Prostate gland (tissue), 2 donors: Measurements from ENCODE around the gene CLPTM1L. TPM values are rescaled to one million over a fixed set of nuclear protein-coding genes. Genes with fewer than 3 reads are reported as not detected.

Experiments used
- DNase-seq: peaks from one replicate; pipeline ENCODE4 v3.0.0-alpha.2; 2019; ENCODE audit warnings: low spot score
- H3K27ac ChIP-seq, 2 donors: fragments of 200-600 bp; sonication (generic); 2 replicates each; pipeline ENCODE4 v1.5.1; 2017 to 2019
- H3K27me3 ChIP-seq: fragments of 200-600 bp; sonication (generic); replicated peaks from 2 replicates; pipeline ENCODE4 v1.5.1; 2019; ENCODE audit not compliant: insufficient read depth
- H3K36me3 ChIP-seq, 2 donors: fragments of 200-600 bp; sonication (generic); 1 replicate in 1 of 2; 2 replicates in 1 of 2; pipeline versions ENCODE4 v1.5.1 to v1.8.1; 2017 to 2019
- H3K4me1 ChIP-seq: fragments of 200-600 bp; sonication (generic); replicated peaks from 2 replicates; pipeline ENCODE4 v1.5.1; 2019
- H3K4me3 ChIP-seq, 2 donors: fragments of 200-600 bp; sonication (generic); 2 replicates each; pipeline ENCODE4 v1.5.1; 2017 to 2019
- H3K9me3 ChIP-seq: fragments of 200-600 bp; sonication (generic); 2 replicates; pipeline ENCODE4 v1.5.1; 2017
- POLR2A ChIP-seq: fragments of 450-650 bp; IDR thresholded peaks from one replicate; pipeline ENCODE4 v1.6.1; 2016; ENCODE audit warnings: antibody characterized with exemption, mild to moderate bottlenecking
- POLR2AphosphoS5 ChIP-seq: sonication (generic); formaldehyde crosslinking; IDR thresholded peaks from one replicate; pipeline ENCODE4 v1.6.1; 2017; ENCODE audit warnings: antibody characterized with exemption
- WGBS: methylation state at CpG from one replicate; pipeline ENCODE4 v1.1.5; 2018; 5-methylcytosine and 5-hydroxymethylcytosine counted together
- intact Hi-C: fragments of 100-400 bp; cut with DNase I; formaldehyde crosslinking; loops from one replicate; pipeline ENCODE4 v1.14.2; 2022
- total RNA-seq, 2 donors: library from RNA; depleted of rRNA; stranded (reverse); fragments of >200 nt; gene quantifications; one replicate each; pipeline ENCODE4 v1.1.0, GENCODE V29; 2016
- TF ChIP-seq, protein P1 (sequence below), 4 experiments: fragments of 200-600 bp in 2 of 4; fragments of 450-650 bp in 2 of 4; sonication (generic) in 2 of 4; IDR thresholded peaks; 1 replicate in 3 of 4; 2 replicates in 1 of 4; pipeline ENCODE4 v1.5.1; 2016 to 2019; ENCODE audit warnings: antibody characterized with exemption in 4 of 4, mild to moderate bottlenecking in 2 of 4, moderate library complexity in 2 of 4

The CLPTM1L gene
- total RNA-seq, 2 donors from 2014 or later, result 105 to 135 TPM

DNA sequence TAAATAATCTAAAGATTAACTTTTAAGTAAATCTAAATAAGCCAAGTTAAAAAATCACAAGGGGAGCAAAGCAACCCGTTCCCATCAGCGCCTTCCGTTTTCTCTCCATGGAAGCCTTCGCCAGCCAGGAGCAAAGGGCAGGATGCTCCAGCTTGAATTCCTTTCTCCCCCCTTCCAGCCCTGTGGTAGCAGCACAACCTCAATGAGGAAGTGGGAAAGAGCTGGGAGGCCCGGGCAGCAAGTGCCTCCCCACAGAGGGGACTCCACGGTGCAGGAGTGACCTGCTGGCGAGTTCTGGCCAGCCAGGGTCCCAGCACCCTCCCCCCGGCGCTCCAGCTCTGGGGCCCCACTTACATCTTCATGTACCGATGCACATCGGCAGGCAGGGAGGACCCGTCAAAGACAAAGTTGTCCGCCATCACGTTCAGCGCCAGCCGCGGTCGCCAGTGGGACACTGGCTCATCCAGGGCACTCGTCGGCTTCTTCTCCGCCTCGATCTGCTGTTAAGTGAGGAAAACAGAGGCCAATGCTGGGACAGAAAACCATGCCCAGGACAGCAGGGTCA lies 6.3 kb downstream of the CLPTM1L start:
- no peaks in the 10 kb centered on the region for H3K27me3 ChIP-seq
- H3K4me1 ChIP-seq, result no peaks in the 10 kb centered on the region
- no peak overlapping the region for H3K27ac ChIP-seq
- DNase-seq, result no peak
- TF ChIP-seq POLR2AphosphoS5 (no peak), POLR2A (no peak)
- TF ChIP-seq, protein P1, sequence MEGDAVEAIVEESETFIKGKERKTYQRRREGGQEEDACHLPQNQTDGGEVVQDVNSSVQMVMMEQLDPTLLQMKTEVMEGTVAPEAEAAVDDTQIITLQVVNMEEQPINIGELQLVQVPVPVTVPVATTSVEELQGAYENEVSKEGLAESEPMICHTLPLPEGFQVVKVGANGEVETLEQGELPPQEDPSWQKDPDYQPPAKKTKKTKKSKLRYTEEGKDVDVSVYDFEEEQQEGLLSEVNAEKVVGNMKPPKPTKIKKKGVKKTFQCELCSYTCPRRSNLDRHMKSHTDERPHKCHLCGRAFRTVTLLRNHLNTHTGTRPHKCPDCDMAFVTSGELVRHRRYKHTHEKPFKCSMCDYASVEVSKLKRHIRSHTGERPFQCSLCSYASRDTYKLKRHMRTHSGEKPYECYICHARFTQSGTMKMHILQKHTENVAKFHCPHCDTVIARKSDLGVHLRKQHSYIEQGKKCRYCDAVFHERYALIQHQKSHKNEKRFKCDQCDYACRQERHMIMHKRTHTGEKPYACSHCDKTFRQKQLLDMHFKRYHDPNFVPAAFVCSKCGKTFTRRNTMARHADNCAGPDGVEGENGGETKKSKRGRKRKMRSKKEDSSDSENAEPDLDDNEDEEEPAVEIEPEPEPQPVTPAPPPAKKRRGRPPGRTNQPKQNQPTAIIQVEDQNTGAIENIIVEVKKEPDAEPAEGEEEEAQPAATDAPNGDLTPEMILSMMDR (IDR thresholded peaks at IDR 0.05), result no peak
- peaks cover 6 to 9% of the 10 kb centered on the region in 2 donors for H3K36me3 ChIP-seq
- 85% methylated on average over 16 of the region's 22 CpGs for WGBS
- no peak overlapping the region for H3K4me3 ChIP-seq
- intact Hi-C loops, result no loop called here
- H3K9me3 ChIP-seq, result no peaks in the 10 kb centered on the region

DNA sequence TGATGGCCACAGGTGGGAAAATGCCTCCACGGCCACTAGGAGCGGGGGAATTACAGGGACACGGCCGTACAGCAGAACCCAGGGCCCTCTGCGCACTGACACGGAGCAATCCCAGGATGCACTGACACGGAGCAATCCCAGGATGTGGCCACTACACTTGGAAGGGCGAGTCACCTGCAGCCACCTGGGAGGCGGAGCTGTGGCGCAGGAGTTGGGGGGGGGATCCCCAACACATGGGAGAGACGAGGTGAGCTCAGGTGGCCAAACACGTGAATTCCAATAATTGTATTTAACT lies 6.8 kb downstream of the CLPTM1L start:
- Histone ChIP-seq H3K27me3 (no peaks in the 10 kb centered on the region), H3K9me3 (no peaks in the 10 kb centered on the region), H3K4me1 (no peaks in the 10 kb centered on the region), H3K36me3 (peaks cover 6 to 12% of the 10 kb centered on the region in 2 donors), H3K27ac (no peak overlapping the region), H3K4me3 (no peak overlapping the region)
- DNase-seq, result no peak
- WGBS, result 91% methylated on average over 12 of the region's 12 CpGs
- TF ChIP-seq, protein P1 (IDR thresholded peaks at IDR 0.05), result no peak
- TF ChIP-seq POLR2A (no peak), POLR2AphosphoS5 (no peak)
- intact Hi-C loops, result no loop called here

DNA sequence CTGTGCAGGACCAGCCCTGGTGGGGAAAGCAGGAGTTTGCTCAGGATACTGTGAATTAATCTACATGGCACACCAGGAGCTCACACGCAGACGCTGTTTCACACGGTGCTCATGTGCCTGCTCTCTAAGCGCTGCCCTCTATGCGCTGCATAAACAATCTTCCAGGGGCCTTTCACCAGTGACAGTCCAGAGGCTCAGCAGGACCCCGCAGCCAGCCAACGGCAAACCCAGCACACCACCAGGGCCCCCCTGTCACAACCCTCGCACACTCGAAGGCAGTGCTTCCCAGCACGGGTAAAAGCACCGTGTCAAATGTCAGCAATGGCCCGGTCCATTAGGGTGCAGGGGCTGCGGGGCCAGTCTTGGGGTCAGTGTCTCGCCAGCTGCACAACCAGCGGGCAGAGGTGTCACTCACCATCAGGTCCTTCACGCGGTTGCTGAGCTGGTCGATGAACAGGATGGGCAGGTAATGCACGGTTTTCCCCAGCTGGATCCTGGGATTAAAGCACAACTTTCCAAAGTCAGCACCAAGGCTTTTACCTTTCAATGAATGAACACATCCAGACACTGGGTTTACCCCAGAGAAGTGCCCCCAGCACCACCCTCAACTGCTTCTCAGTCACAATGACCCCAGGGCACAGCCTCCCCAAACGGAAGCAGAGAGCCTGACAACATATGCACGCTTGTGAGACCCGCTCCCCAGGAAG lies 7.3 kb downstream of the CLPTM1L start:
- intact Hi-C loops, result no loop called here
- Histone ChIP-seq H3K27me3 (no peaks in the 10 kb centered on the region), H3K27ac (no peak overlapping the region), H3K9me3 (no peaks in the 10 kb centered on the region), H3K4me3 (no peak overlapping the region), H3K36me3 (peaks cover 6 to 12% of the 10 kb centered on the region in 2 donors), H3K4me1 (no peaks in the 10 kb centered on the region)
- WGBS, result 90% methylated on average over 22 of the region's 22 CpGs
- DNase-seq, result no peak
- TF ChIP-seq, protein P1 (IDR thresholded peaks at IDR 0.05), result no peak
- no peak for TF ChIP-seq POLR2AphosphoS5
- TF ChIP-seq POLR2A, result no peak

DNA sequence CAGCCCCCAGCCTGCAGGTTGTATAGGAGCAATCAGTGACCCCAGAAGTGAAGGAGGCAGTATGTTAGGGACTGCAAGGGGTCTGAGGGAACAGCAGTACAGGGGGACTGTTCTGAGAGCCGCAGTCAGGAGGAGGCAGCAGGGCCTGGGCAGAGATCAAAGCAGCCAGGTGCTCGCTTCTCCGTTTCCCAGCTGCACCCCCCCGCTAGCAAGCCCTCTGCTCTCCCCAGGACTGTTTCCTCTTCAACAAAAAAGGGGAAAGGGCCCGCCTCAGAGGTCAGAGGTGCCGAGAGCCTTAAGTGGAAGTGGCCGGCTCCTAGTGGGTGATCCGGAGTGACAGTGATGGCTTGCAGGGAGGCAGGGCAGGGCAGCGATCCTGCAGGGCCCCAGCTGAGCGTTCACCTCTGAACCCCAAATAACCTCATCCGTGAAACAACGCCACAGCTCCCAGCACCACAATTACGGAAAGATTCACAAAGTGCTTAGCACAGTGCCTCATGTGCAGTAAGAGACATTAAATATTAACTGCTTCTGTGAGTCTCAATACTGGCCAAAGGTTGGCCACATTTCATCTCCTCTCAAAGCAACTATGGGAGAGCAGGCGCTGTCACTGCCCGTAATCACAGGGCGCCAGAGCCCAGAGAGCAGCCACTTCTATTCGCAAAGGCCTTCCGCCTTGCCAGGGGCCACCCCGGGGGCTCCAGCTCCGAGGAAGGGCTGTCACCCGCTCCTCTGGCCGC lies 8.0 kb downstream of the CLPTM1L start:
- Histone ChIP-seq H3K4me1 (no peaks in the 10 kb centered on the region), H3K4me3 (no peak overlapping the region), H3K27me3 (no peaks in the 10 kb centered on the region), H3K9me3 (no peaks in the 10 kb centered on the region), H3K27ac (no peak overlapping the region), H3K36me3 (peaks cover 6 to 12% of the 10 kb centered on the region in 2 donors)
- TF ChIP-seq POLR2AphosphoS5 (no peak), POLR2A (no peak)
- TF ChIP-seq, protein P1 (IDR thresholded peaks at IDR 0.05), result no peak
- WGBS, result 90% methylated on average over 22 of the region's 22 CpGs
- no peak for DNase-seq
- intact Hi-C loops, result no loop called here
